ENCODE data around the gene KLHL12. TPM values are rescaled to one million over a fixed set of nuclear protein-coding genes. Genes with fewer than 3 reads are reported as not detected.

The KLHL12 gene
- total and polyA plus RNA-seq, 8 donors: 10.4 to 97.3 (median 20.0) TPM

DNA sequence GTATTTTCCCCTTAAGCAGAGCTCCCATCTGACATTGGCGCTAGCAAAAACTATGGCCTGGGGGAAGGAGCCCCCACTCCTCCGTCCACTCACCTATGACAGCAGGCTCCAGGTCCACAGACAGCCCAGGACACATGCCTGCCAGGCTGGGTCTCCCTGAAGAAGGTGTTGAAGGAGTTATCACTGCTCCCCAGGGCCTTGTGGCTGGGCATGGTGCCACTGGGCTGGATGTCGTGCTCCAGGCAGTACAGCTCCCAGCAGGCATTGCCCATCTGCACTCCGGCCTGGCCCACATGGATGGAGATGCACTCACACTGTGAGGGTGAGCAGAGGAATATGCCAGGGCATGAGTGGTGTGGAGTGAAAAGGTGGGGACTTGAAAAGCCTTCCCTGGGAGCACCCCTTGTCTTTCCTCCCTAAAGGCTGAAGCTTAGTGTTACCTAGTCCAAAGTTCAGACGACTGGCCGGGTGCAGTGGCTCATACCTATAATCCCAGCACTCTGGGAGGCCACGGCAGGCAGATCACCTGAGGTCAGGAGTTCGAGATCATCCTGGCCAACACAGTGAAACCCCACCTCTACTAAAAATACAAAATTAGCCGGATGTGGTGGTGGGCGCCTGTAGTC, 68.1 kb downstream of the KLHL12 start:
- Histone ChIP-seq H3K27ac (peak overlapping the region in 4 of 5 donors; percentile 7 to 71 (median 48)), H3K4me1 (peaks cover 4 to 32% (median 22%) of the 10 kb centered on the region in 4 donors), H3K27me3 (no peaks in the 10 kb centered on the region), H3K36me3 (no peaks in the 10 kb centered on the region), H3K4me3 (no peak overlapping the region), H3K9me3 (no peaks in the 10 kb centered on the region)
- TF ChIP-seq EP300 (IDR thresholded peaks at IDR 0.05): no peak
- intact Hi-C loops (cut with DNase I; ENCODE audit: low total_unique reads): no loop called here
- 81 to 92% (median 84%) methylated on average over 10 of the region's 10 CpGs for WGBS, 5 donors
- DNase-seq: no peak

DNA sequence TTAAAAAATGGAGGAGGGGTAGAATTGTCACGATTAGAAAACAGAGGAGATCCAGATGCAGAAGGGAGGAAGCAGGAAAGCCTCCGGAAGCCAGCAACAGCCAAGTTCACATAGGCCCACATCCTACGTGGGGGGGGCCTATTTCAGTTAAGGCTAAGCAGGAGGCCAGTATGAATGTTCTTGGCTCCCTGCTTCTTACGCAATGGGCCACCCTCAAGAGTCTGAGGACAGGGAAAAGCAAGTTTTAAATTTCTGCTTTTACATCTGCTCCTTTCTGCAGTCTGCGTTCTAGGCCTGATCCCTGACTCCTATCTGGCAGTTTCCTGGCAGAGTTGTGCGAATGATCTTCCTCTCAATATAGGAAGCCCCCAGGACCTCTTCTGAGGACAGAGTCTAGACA, 68.7 kb downstream of the KLHL12 start:
- intact Hi-C loops (cut with DNase I; ENCODE audit: low total_unique reads): no loop called here
- Histone ChIP-seq H3K4me1 (peaks cover 4 to 32% (median 22%) of the 10 kb centered on the region in 4 donors), H3K36me3 (no peaks in the 10 kb centered on the region), H3K4me3 (no peak overlapping the region), H3K9me3 (no peaks in the 10 kb centered on the region), H3K27ac (peak overlapping the region in 4 of 5 donors; percentile 7 to 71 (median 48)), H3K27me3 (no peaks in the 10 kb centered on the region)
- DNase-seq: peak; percentile 30 to 84
- no peak for TF ChIP-seq CTCF (IDR thresholded peaks at IDR 0.05)
- peak in 1 of 3 donors; percentile 15 for TF ChIP-seq POLR2AphosphoS5 (IDR thresholded peaks at IDR 0.05)
- no peak for TF ChIP-seq POLR2A (IDR thresholded peaks at IDR 0.05)
- no peak for TF ChIP-seq EP300 (IDR thresholded peaks at IDR 0.05)
- 62 to 76% (median 73%) methylated on average over 6 of the region's 6 CpGs for WGBS, 5 donors

DNA sequence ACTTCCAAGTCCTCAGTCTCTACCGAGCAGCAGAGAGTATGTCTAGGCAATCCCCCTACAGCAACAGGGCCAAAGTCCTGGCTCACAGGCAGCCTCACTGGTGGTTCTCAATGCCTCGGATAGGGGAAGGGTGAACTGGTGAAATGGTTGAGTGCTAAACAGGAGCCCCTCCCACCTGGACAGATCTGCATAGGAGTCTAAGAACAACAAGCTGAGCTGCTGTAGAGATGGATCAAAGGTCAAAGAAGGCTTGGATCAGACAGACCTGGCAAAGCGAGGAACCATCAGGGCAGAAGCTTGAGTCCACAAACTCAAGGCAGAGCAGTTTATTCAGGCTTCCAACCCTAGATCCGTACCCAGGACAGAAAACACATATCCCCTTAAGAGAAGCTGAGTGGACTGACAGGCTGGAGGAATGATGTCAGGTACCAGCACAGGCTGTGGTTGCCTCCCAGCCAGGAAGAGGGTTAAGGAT, 69.9 kb downstream of the KLHL12 start:
- TF ChIP-seq POLR2A (IDR thresholded peaks at IDR 0.05): no peak
- no peak for TF ChIP-seq EP300 (IDR thresholded peaks at IDR 0.05)
- no peaks in the 10 kb centered on the region for H3K27me3 ChIP-seq
- H3K9me3 ChIP-seq: no peaks in the 10 kb centered on the region
- H3K36me3 ChIP-seq: no peaks in the 10 kb centered on the region
- DNase-seq: peak in 1 of 2 donors; percentile 28
- 64 to 81% (median 65%) methylated on average over 4 of the region's 4 CpGs for WGBS, 5 donors
- H3K4me1 ChIP-seq: peaks cover 4 to 32% (median 22%) of the 10 kb centered on the region in 4 donors
- H3K4me3 ChIP-seq: no peak overlapping the region
- intact Hi-C loops (cut with DNase I; ENCODE audit: low total_unique reads): no loop called here
- no peak overlapping the region for H3K27ac ChIP-seq

- no peak overlapping the region for H3K27ac ChIP-seq
- DNase-seq: no peak
- 89 to 96% (median 94%) methylated on average over 2 of the region's 2 CpGs for WGBS, 5 donors
- intact Hi-C loops (cut with DNase I; ENCODE audit: low total_unique reads): no loop called here
- no peak for TF ChIP-seq POLR2AphosphoS5 (IDR thresholded peaks at IDR 0.05)
- TF ChIP-seq CTCF (IDR thresholded peaks at IDR 0.05): no peak
- TF ChIP-seq POLR2A (IDR thresholded peaks at IDR 0.05): no peak
- no peak for TF ChIP-seq EP300 (IDR thresholded peaks at IDR 0.05)
- H3K27me3 ChIP-seq: no peaks in the 10 kb centered on the region
- H3K36me3 ChIP-seq: no peaks in the 10 kb centered on the region
- H3K9me3 ChIP-seq: no peaks in the 10 kb centered on the region
- peaks cover 4 to 22% (median 15%) of the 10 kb centered on the region in 4 donors for H3K4me1 ChIP-seq
- no peak overlapping the region for H3K4me3 ChIP-seq
Measured at GRCh38 chr1:202856014-202856413, 71.0 kb downstream of the KLHL12 start.

- TF ChIP-seq POLR2A (IDR thresholded peaks at IDR 0.05): no peak
- no peak for TF ChIP-seq CTCF (IDR thresholded peaks at IDR 0.05)
- TF ChIP-seq POLR2AphosphoS5 (IDR thresholded peaks at IDR 0.05): no peak
- no peak for TF ChIP-seq EP300 (IDR thresholded peaks at IDR 0.05)
- intact Hi-C loops (cut with DNase I; ENCODE audit: low total_unique reads): no loop called here
Measured at GRCh38 chr1:202854787-202855186, 72.2 kb downstream of the KLHL12 start.

More at GRCh38 chr1:202854787-202855186, 72.2 kb downstream of the KLHL12 start:
- Histone ChIP-seq H3K27me3 (no peaks in the 10 kb centered on the region), H3K27ac (no peak overlapping the region), H3K36me3 (no peaks in the 10 kb centered on the region), H3K9me3 (no peaks in the 10 kb centered on the region), H3K4me3 (no peak overlapping the region), H3K4me1 (peaks cover 4 to 12% (median 7%) of the 10 kb centered on the region in 4 donors)
- no peak for DNase-seq
- 87 to 93% (median 91%) methylated on average over 8 of the region's 8 CpGs for WGBS, 5 donors

Measured in stomach (tissue), 9 donors.